ENCODE measurements around the gene LINGO1. TPM values are rescaled to one million over a fixed set of nuclear protein-coding genes. Genes with fewer than 3 reads are reported as not detected.

The LINGO1 gene
- polyA plus RNA-seq, 3 donors, result not detected

- H3K9me3 ChIP-seq (replicated peaks in 1 of 2; ENCODE audit: control insufficient read depth in 1 of 2, insufficient read depth in 1 of 2, low read length in 2 of 2), result no peaks in the 10 kb centered on the region
- DNase-seq, result no peak
- H3K9me3 Mint-ChIP-seq, result no peaks in the 10 kb centered on the region
- peaks cover 0 to 2% of the 10 kb centered on the region in 2 donors for H3K27me3 ChIP-seq (ENCODE audit: control insufficient read depth in 2 of 2, insufficient read depth in 2 of 2, low read length in 2 of 2)
- H3K4me3 ChIP-seq (replicated peaks in 1 of 3; ENCODE audit: low read depth in 2 of 3, low read length in 3 of 3), result no peak overlapping the region
- H3K27ac ChIP-seq (ENCODE audit: low read depth in 1 of 2, low read length in 2 of 2), result no peak overlapping the region
- no peaks in the 10 kb centered on the region for H3K36me3 ChIP-seq (replicated peaks in 1 of 2; ENCODE audit: control insufficient read depth in 1 of 2, insufficient read depth in 2 of 2, low read length in 2 of 2)
- no peak overlapping the region for H2AFZ ChIP-seq (ENCODE audit: insufficient read depth, low read depth, low read length, poor library complexity, severe bottlenecking)
- no peak overlapping the region for H3K27ac Mint-ChIP-seq
- H3K9ac ChIP-seq (ENCODE audit: insufficient read depth, low read length, poor library complexity, severe bottlenecking), result no peak overlapping the region
- H3K4me2 ChIP-seq (replicated peaks; ENCODE audit: extremely low read depth, low read length, poor library complexity, severe bottlenecking), result no peak overlapping the region
- no peaks in the 10 kb centered on the region for H3K4me1 Mint-ChIP-seq
- no peaks in the 10 kb centered on the region for H4K20me1 ChIP-seq (ENCODE audit: insufficient read depth, low read length)
- H3K4me1 ChIP-seq (ENCODE audit: control insufficient read depth in 1 of 2, insufficient read depth in 2 of 2, low read length in 2 of 2), result no peaks in the 10 kb centered on the region
- TF ChIP-seq CTCF (IDR thresholded peaks at IDR 0.05), result no peak
- peaks cover 0 to 11% (median 6%) of the 10 kb centered on the region in 3 donors for H3K27me3 Mint-ChIP-seq (ENCODE audit: low read depth in 3 of 3)
- no peaks in the 10 kb centered on the region for H3K36me3 Mint-ChIP-seq
- no peaks in the 10 kb centered on the region for H3K79me2 ChIP-seq (ENCODE audit: insufficient read depth, low read length)
- intact Hi-C loops (cut with micrococcal nuclease), result no loop called here
- no peak overlapping the region for H3K4me3 Mint-ChIP-seq
- WGBS (ENCODE audit: insufficient coverage), result 89% methylated on average over 4 of the region's 5 CpGs
Observed at GRCh38 chr15:77675806-77676415, 43.2 kb upstream of the LINGO1 start.

GRCh38 chr15:77674327-77674726 lies 41.6 kb upstream of the LINGO1 start:
- intact Hi-C loops (cut with micrococcal nuclease), result no loop called here
- Mint-ChIP-seq H3K36me3 (no peaks in the 10 kb centered on the region), H3K27me3 (ENCODE audit: low read depth in 3 of 3) (peaks cover 3 to 7% (median 6%) of the 10 kb centered on the region in 3 donors), H3K4me3 (no peak overlapping the region), H3K27ac (no peak overlapping the region), H3K4me1 (no peaks in the 10 kb centered on the region), H3K9me3 (no peaks in the 10 kb centered on the region)
- no peaks in the 10 kb centered on the region for H3K4me1 ChIP-seq (ENCODE audit: control insufficient read depth in 1 of 2, insufficient read depth in 2 of 2, low read length in 2 of 2)
- H3K4me3 ChIP-seq (replicated peaks in 1 of 3; ENCODE audit: low read depth in 2 of 3, low read length in 3 of 3), result no peak overlapping the region
- no peak overlapping the region for H3K27ac ChIP-seq (ENCODE audit: low read depth in 1 of 2, low read length in 2 of 2)
- TF ChIP-seq CTCF (IDR thresholded peaks at IDR 0.05), result no peak
- DNase-seq, result no peak
- H4K20me1 ChIP-seq (ENCODE audit: insufficient read depth, low read length), result no peaks in the 10 kb centered on the region
- no peaks in the 10 kb centered on the region for H3K36me3 ChIP-seq (replicated peaks in 1 of 2; ENCODE audit: control insufficient read depth in 1 of 2, insufficient read depth in 2 of 2, low read length in 2 of 2)
- WGBS (ENCODE audit: insufficient coverage), result 93% methylated on average over 7 of the region's 7 CpGs
- H2AFZ ChIP-seq (ENCODE audit: insufficient read depth, low read depth, low read length, poor library complexity, severe bottlenecking), result no peak overlapping the region
- H3K9ac ChIP-seq (ENCODE audit: insufficient read depth, low read length, poor library complexity, severe bottlenecking), result no peak overlapping the region
- peaks cover 0 to 2% of the 10 kb centered on the region in 2 donors for H3K27me3 ChIP-seq (ENCODE audit: control insufficient read depth in 2 of 2, insufficient read depth in 2 of 2, low read length in 2 of 2)
- H3K4me2 ChIP-seq (replicated peaks; ENCODE audit: extremely low read depth, low read length, poor library complexity, severe bottlenecking), result no peak overlapping the region
- H3K79me2 ChIP-seq (ENCODE audit: insufficient read depth, low read length), result no peaks in the 10 kb centered on the region
- H3K9me3 ChIP-seq (replicated peaks in 1 of 2; ENCODE audit: control insufficient read depth in 1 of 2, insufficient read depth in 1 of 2, low read length in 2 of 2), result no peaks in the 10 kb centered on the region

All from CD14-positive monocyte (primary cell).